Gastroesophageal sphincter (tissue), 4 donors: ENCODE data around the gene ZNF732. TPM values are rescaled to one million over a fixed set of nuclear protein-coding genes. Genes with fewer than 3 reads are reported as not detected.
A peak's percentile ranks its signal among the peaks of the same experiment; 100 is the strongest.

ENCODE experiments used
- ATAC-seq: fragments of 150-250 bp; one replicate; pipeline ENCODE4 v1.9.1; 2016; ENCODE audit warnings: mild to moderate bottlenecking, moderate library complexity
- H3K27ac ChIP-seq, 4 donors: fragments of 200-600 bp; sonication (generic) in 3 of 4; 1 replicate in 3 of 4; 2 replicates in 1 of 4; pipeline ENCODE4 v1.5.1; 2016 to 2019
- H3K27me3 ChIP-seq: fragments of 200-600 bp; sonication (generic); one replicate; pipeline ENCODE4 v1.5.1; 2019
- H3K36me3 ChIP-seq, 2 donors: fragments of 200-600 bp; sonication (generic); one replicate each; pipeline ENCODE4 v1.5.1; 2019; ENCODE audit warnings: control low read depth in 1 of 2
- H3K4me1 ChIP-seq, 3 donors: fragments of 200-600 bp; sonication (generic); 1 replicate in 2 of 3; 2 replicates in 1 of 3; pipeline ENCODE4 v1.5.1; 2016 to 2019; ENCODE audit warnings: control low read depth in 2 of 3
- H3K4me3 ChIP-seq, 2 donors: fragments of 200-600 bp; sonication (generic); one replicate each; pipeline ENCODE4 v1.5.1; 2019; ENCODE audit warnings: mild to moderate bottlenecking in 1 of 2, moderate library complexity in 1 of 2
- H3K9me3 ChIP-seq, 3 donors: fragments of 200-600 bp; sonication (generic); one replicate each; pipeline ENCODE4 v1.5.1; 2017 to 2019; ENCODE audit warnings: control low read depth in 2 of 3
- CTCF ChIP-seq, 4 experiments: fragments of 200-600 bp in 2 of 4; fragments of 450-650 bp in 2 of 4; sonication (generic) in 1 of 4; IDR thresholded peaks; one replicate each; pipeline ENCODE4 v1.5.1; 2017 to 2019; ENCODE audit warnings: antibody characterized with exemption in 4 of 4, mild to moderate bottlenecking in 2 of 4, moderate library complexity in 2 of 4
- EP300 ChIP-seq: sonication (generic); formaldehyde crosslinking; IDR thresholded peaks from one replicate; pipeline ENCODE4 v1.6.1; 2017; ENCODE audit warnings: antibody characterized with exemption, mild to moderate bottlenecking
- POLR2A ChIP-seq, 2 donors: fragments of 450-650 bp; IDR thresholded peaks; one replicate each; pipeline ENCODE4 v1.6.1; 2017; ENCODE audit warnings: antibody characterized with exemption in 2 of 2, mild to moderate bottlenecking in 2 of 2, moderate library complexity in 1 of 2
- POLR2AphosphoS5 ChIP-seq: sonication (generic); formaldehyde crosslinking; IDR thresholded peaks from one replicate; pipeline ENCODE4 v1.6.1; 2017; ENCODE audit warnings: antibody characterized with exemption
- WGBS, 2 donors: methylation state at CpG; one replicate each; pipeline ENCODE4 v1.1.5; 2018; ENCODE audit warnings: low coverage in 1 of 2; 5-methylcytosine and 5-hydroxymethylcytosine counted together
- total RNA-seq, 4 donors: library from RNA; depleted of rRNA; stranded (reverse); fragments of >200 nt; gene quantifications; one replicate each; pipeline ENCODE4 v1.1.0, GENCODE V29; 2016

The ZNF732 gene
- total RNA-seq, 4 donors from 2014 or later: 0.31 to 0.54 TPM; not detected in 2

- Histone ChIP-seq H3K9me3 (no peaks in the 10 kb centered on the region), H3K4me3 (peak within 1 kb of the TSS; percentile 43 to 94), H3K27me3 (no peaks in the 10 kb centered on the region), H3K4me1 (peaks cover 0 to 47% (median 12%) of the 10 kb centered on the region in 3 donors), H3K36me3 (peaks cover 0 to 3% of the 10 kb centered on the region in 2 donors), H3K27ac (peak within 1 kb of the TSS; percentile 60 to 99 (median 97))
- no CpG with 5 or more reads among the region's 59 CpGs for WGBS, 2 donors
- ATAC-seq: peak; percentile 97
- TF ChIP-seq POLR2A (IDR thresholded peaks at IDR 0.05): peak; percentile 35 to 67
- peak; percentile 89 for TF ChIP-seq POLR2AphosphoS5
- no peak for TF ChIP-seq CTCF (IDR thresholded peaks at IDR 0.05)
- TF ChIP-seq EP300: no peak
Measured at GRCh38 chr4:337143-337931, 32.1 kb upstream of the ZNF732 start, which contains the start of gene ZNF141. ZNF141 (plus strand) TSS chr4:337814; CDS start chr4:337984, 170 bp downstream.

- no peaks in the 10 kb centered on the region for H3K36me3 ChIP-seq
- H3K9me3 ChIP-seq: no peaks in the 10 kb centered on the region
- peak; percentile 11 for ATAC-seq
- no peaks in the 10 kb centered on the region for H3K27me3 ChIP-seq
- no CpG with 5 or more reads among the region's 18 CpGs for WGBS, 2 donors
- peaks cover 0 to 47% (median 12%) of the 10 kb centered on the region in 3 donors for H3K4me1 ChIP-seq
- H3K4me3 ChIP-seq: peak overlapping the region; percentile 43 to 94
- peak overlapping the region; percentile 60 to 99 (median 97) for H3K27ac ChIP-seq
- TF ChIP-seq POLR2A (IDR thresholded peaks at IDR 0.05) (no peak), POLR2AphosphoS5 (no peak), EP300 (no peak), CTCF (IDR thresholded peaks at IDR 0.05) (no peak)
Measured at GRCh38 chr4:336893-337142, 31.5 kb upstream of the ZNF732 start.

- Histone ChIP-seq H3K4me1 (peaks cover 0 to 47% (median 12%) of the 10 kb centered on the region in 3 donors), H3K36me3 (no peaks in the 10 kb centered on the region), H3K27me3 (no peaks in the 10 kb centered on the region), H3K27ac (peak overlapping the region; percentile 60 to 99 (median 97)), H3K9me3 (no peaks in the 10 kb centered on the region), H3K4me3 (peak overlapping the region; percentile 43 to 94)
- peak; percentile 9 for ATAC-seq
- peak in 1 of 2 donors; percentile 21 for TF ChIP-seq POLR2A (IDR thresholded peaks at IDR 0.05)
- TF ChIP-seq EP300: no peak
- 33% methylated on average over 6 of the region's 71 CpGs; no CpG with 5 or more reads in 1 of the 2 donors for WGBS, 2 donors
Measured at GRCh38 chr4:336099-336892, 31.0 kb upstream of the ZNF732 start.

GRCh38 chr4:335515-335914 lies 30.2 kb upstream of the ZNF732 start:
- peak overlapping the region in 3 of 4 donors; percentile 97 to 99 (median 97) for H3K27ac ChIP-seq
- 44 to 78% methylated on average over 2 of the region's 2 CpGs for WGBS, 2 donors
- no peaks in the 10 kb centered on the region for H3K36me3 ChIP-seq
- H3K9me3 ChIP-seq: no peaks in the 10 kb centered on the region
- no peak for TF ChIP-seq POLR2AphosphoS5
- no peak for TF ChIP-seq POLR2A (IDR thresholded peaks at IDR 0.05)
- TF ChIP-seq EP300: no peak
- TF ChIP-seq CTCF (IDR thresholded peaks at IDR 0.05): no peak
- no peak overlapping the region for H3K4me3 ChIP-seq
- ATAC-seq: no peak
- H3K4me1 ChIP-seq: peaks cover 0 to 41% (median 12%) of the 10 kb centered on the region in 3 donors
- no peaks in the 10 kb centered on the region for H3K27me3 ChIP-seq

GRCh38 chr4:328729-329128 lies 23.5 kb upstream of the ZNF732 start:
- Histone ChIP-seq H3K4me3 (no peak overlapping the region), H3K9me3 (no peaks in the 10 kb centered on the region), H3K36me3 (no peaks in the 10 kb centered on the region), H3K27ac (no peak overlapping the region), H3K4me1 (no peaks in the 10 kb centered on the region), H3K27me3 (no peaks in the 10 kb centered on the region)
- WGBS, 2 donors: 86 to 88% methylated on average over 5 to 7 of the region's 8 CpGs
- TF ChIP-seq POLR2AphosphoS5 (no peak), EP300 (no peak), POLR2A (IDR thresholded peaks at IDR 0.05) (no peak)
- no peak for ATAC-seq
